ENCODE measurements around the gene ACOX1.

The ACOX1 gene

DNA sequence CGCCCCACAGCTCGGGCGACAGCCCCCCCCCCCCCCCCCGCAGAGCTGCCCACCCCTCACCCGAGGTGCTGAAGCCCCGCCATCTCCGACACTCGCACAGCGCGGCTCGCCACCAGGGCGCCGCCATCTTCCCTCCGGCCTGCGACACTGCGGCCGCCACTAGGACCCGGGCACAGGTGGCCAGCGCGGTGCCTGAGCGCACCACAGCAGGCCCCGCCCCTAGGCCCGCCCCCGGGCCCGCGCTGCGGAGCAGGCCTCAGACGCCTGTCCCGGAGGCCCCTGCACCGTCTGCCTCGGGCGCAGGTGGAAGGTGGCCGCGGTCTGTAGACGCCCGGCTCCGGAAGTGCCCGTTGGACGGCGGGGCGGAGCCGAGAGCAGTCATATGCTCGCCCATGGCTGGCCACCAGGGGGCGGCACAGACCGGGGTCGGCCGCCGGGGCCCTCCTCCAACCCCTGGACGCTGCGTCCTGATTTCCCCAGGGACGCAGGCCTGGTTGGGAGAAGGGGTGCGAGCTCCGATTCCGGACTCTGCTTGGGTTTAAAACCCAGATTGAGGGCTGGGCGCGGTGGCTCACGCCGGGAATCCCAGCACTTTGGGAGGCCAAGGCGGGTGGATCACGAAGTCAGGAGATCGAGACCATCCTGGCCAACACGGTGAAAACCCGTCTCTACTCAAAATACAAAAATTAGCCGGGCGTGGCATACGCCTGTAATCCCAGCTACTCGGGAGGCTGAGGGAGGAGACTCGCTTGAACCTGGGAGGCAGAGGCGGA, 74.0 kb downstream of the ACOX1 start, which contains the start of gene MRPL38:
TSS of gene MRPL38 (minus strand) at position 136 of the 773 bp plus-strand sequence. CDS start at position 127, 9 bp downstream.
- peak; percentile 82 for TF ChIP-seq CTCF (IDR thresholded peaks at IDR 0.05; ENCODE audit: low read depth, low read length)
- DNase-seq (ENCODE audit: extremely low read depth, low read depth): peak; percentile 78

DNA sequence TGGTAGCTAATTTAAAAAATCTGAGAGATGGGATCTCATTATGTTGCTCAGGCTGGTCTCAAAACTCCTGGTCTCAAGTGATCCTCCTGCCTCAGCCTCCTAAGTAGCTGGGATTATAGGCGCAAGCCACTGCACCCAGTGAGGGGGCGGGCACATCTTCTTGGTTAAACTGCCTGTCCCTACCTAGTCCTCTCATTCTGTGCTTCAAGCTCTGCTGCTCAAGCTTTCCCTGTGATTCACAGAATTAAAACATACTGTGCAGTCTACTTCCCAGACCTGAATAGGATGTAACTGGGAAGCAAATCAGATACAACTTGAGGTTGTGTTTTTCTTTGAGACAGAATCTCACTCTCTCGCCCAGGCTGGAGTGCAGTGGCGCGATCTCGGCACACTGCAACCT, 76.6 kb downstream of the ACOX1 start:
- no peak for DNase-seq (ENCODE audit: extremely low read depth, low read depth)
- no peak for TF ChIP-seq CTCF (IDR thresholded peaks at IDR 0.05; ENCODE audit: low read depth, low read length)

GRCh38 chr17:75901727-75902126, 77.2 kb downstream of the ACOX1 start:
- no peak for DNase-seq (ENCODE audit: extremely low read depth, low read depth)
- TF ChIP-seq CTCF (IDR thresholded peaks at IDR 0.05; ENCODE audit: low read depth, low read length): no peak

DNA sequence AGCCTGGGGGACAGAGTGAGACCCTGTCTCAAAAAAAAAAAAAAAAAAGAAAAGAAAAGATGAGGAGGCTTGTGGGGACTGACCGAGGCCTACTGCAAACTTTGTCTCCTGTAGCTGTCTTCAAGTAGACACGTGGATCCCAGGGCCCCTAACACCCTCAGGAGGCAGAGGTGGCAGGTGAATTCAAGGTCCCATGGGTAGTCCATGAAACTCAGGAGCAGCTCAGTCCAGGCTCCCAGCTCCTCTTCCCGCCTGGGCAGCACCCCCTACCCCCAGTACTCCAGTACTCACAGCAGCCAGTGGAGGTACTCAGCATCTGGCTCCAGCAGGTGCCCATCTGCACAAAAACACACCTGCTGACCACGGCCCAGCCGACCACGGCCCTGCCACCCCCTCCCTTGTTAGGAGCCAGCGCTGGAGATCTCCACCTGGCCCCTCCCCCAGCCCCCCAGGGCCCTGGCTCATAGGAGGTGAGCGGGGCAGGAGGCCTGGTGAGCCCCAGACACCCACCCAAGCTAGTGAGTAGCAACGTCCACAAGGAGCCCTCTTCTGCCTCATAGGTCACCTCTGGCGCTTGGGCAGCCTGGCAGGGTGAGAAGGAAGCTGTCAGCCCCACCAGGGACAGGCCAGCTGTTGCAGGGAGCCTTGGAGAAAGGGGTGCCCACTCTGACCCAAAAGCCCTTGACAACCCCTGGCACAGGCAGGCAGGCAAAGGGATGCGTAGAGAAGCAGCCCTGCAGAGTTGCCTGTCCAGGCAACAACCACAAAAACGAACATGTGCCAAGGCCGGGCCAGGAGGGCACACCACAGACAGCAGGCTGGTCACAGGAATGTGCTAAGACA, 78.1 kb downstream of the ACOX1 start:
- TF ChIP-seq CTCF (IDR thresholded peaks at IDR 0.05; ENCODE audit: low read depth, low read length): no peak
- no peak for DNase-seq (ENCODE audit: extremely low read depth, low read depth)

- no peak for TF ChIP-seq CTCF (IDR thresholded peaks at IDR 0.05; ENCODE audit: low read depth, low read length)
- no peak for DNase-seq (ENCODE audit: extremely low read depth, low read depth)
Observed at GRCh38 chr17:75899767-75900468, 79.0 kb downstream of the ACOX1 start.

- no peak for TF ChIP-seq CTCF (IDR thresholded peaks at IDR 0.05; ENCODE audit: low read depth, low read length)
- DNase-seq (ENCODE audit: extremely low read depth, low read depth): no peak
Observed at GRCh38 chr17:75899353-75899752, 79.6 kb downstream of the ACOX1 start.
